HCT116 (cell line): ENCODE measurements around the gene SLC34A2. TPM values are rescaled to one million over a fixed set of nuclear protein-coding genes. Genes with fewer than 3 reads are reported as not detected.

Experiments
- ATAC-seq: fragments of 200-7000 bp; cut with Tn5 transposase; 2 replicates; pipeline ENCODE4 v1.9.1; 2020; ENCODE audit warnings: mild to moderate bottlenecking, moderate library complexity
- BruUV-seq: library from RNA; stranded (reverse); fragments of 400-500 nt; replicated peaks from 2 replicates; lab custom pipeline; 2021; lab: Mats Ljungman, UMichigan
- CTCF ChIA-PET: fragments of 300-600 bp; sonication (Branson Sonifier 250); formaldehyde crosslinking; loops from one replicate; lab custom pipeline; 2021; ENCODE audit warnings: antibody characterized with exemption; lab: Charles Lee
- POLR2A ChIA-PET: fragments of 300-600, 350-600 bp; sonication (Branson Sonifier 250); formaldehyde crosslinking; loops from one replicate; lab custom pipeline; 2021; ENCODE audit warnings: antibody characterized with exemption; lab: Charles Lee
- RAD21 ChIA-PET, 2 experiments: fragments of 300-600 bp; sonication (Branson Sonifier 250); formaldehyde crosslinking; loops; one replicate each; lab custom pipeline; 2023; ENCODE audit warnings: low total read pairs in 2 of 2; ENCODE audit not compliant: uncharacterized antibody in 2 of 2, unreplicated experiment in 2 of 2, low non-redundant PET in 1 of 2; lab: Charles Lee
- DNase-seq: peaks from one replicate; pipeline ENCODE4 v3.0.0-alpha.2; 2010; ENCODE audit warnings: low read depth, low spot score
- H2AFZ ChIP-seq: fragments of 200-600 bp; shearing (Covaris generic), sonication (generic); 2 replicates; pipeline ENCODE4 v1.6.1; 2017; ENCODE audit warnings: low read depth, mixed run types, mixed read lengths, antibody characterized with exemption, low read length; ENCODE audit not compliant: poor library complexity, severe bottlenecking
- H3K27ac ChIP-seq: 2 replicates; pipeline ENCODE4 v1.5.1; 2012; ENCODE audit warnings: low read depth, low read length
- H3K27me3 ChIP-seq: fragments of 200-600 bp; sonication (generic); 2 replicates; pipeline ENCODE4 v1.6.1; 2016; ENCODE audit warnings: mixed run types, low read length, mixed read lengths; ENCODE audit not compliant: insufficient read depth
- H3K36me3 ChIP-seq, 2 experiments: fragments of 200-500 bp in 1 of 2; fragments of 200-600 bp in 1 of 2; sonication (Bioruptor generic) in 1 of 2; sonication (generic) in 1 of 2; 2 replicates each; pipeline versions ENCODE4 v1.5.1 to v1.6.1; 2014 to 2016; ENCODE audit warnings: low read length in 2 of 2, inconsistent platforms in 1 of 2, mixed read lengths in 1 of 2, mixed run types in 1 of 2; ENCODE audit not compliant: insufficient read depth in 2 of 2, control insufficient read depth in 1 of 2
- H3K4me1 ChIP-seq, 2 experiments: fragments of 200-600 bp in 1 of 2; sonication (generic) in 1 of 2; 2 replicates each; pipeline versions ENCODE4 v1.5.1 to v1.6.1; 2012 to 2017; ENCODE audit warnings: low read length in 2 of 2, inconsistent platforms in 1 of 2, mild to moderate bottlenecking in 1 of 2, mixed read lengths in 1 of 2, mixed run types in 1 of 2, moderate library complexity in 1 of 2; ENCODE audit not compliant: insufficient read depth in 2 of 2, control insufficient read depth in 1 of 2
- H3K4me2 ChIP-seq: fragments of 200-600 bp; sonication (generic); 2 replicates; pipeline ENCODE4 v1.6.1; 2017; ENCODE audit warnings: mixed run types, low read length, mixed read lengths
- H3K4me3 ChIP-seq, 2 experiments: fragments of 200-600 bp in 1 of 2; sonication (generic) in 1 of 2; replicated peaks in 1 of 2; 2 replicates each; pipeline ENCODE4 v1.5.1; 2011 to 2016; ENCODE audit warnings: low read length in 2 of 2, control low read depth in 1 of 2, low read depth in 1 of 2, mild to moderate bottlenecking in 1 of 2, mixed read lengths in 1 of 2, mixed run types in 1 of 2
- H3K79me2 ChIP-seq: fragments of 200-600 bp; sonication (generic); 2 replicates; pipeline ENCODE4 v1.6.1; 2017; ENCODE audit warnings: mild to moderate bottlenecking, mixed run types, low read length, moderate library complexity, mixed read lengths; ENCODE audit not compliant: insufficient read depth
- H3K9ac ChIP-seq: fragments of 200-600 bp; sonication (generic); 2 replicates; pipeline ENCODE4 v1.6.1; 2016; ENCODE audit warnings: low read length, mixed read lengths
- H3K9me2 ChIP-seq: fragments of 200-600 bp; sonication (generic), shearing (Covaris generic); 2 replicates; pipeline ENCODE4 v1.6.1; 2017; ENCODE audit warnings: mixed run types, mild to moderate bottlenecking, moderate library complexity; ENCODE audit not compliant: insufficient read depth
- H3K9me3 ChIP-seq, 2 experiments: fragments of 200-500 bp in 1 of 2; fragments of 200-600 bp in 1 of 2; sonication (Bioruptor generic) in 1 of 2; sonication (generic) in 1 of 2; 2 replicates each; pipeline ENCODE4 v1.6.1; 2014 to 2017; ENCODE audit warnings: low read length in 2 of 2, mixed read lengths in 2 of 2, inconsistent platforms in 1 of 2, low read depth in 1 of 2, mild to moderate bottlenecking in 1 of 2, mixed run types in 1 of 2, moderate library complexity in 1 of 2; ENCODE audit not compliant: control insufficient read depth in 1 of 2, insufficient read depth in 1 of 2
- H4K20me1 ChIP-seq: fragments of 200-600 bp; sonication (generic), shearing (Covaris generic); 2 replicates; pipeline ENCODE4 v1.6.1; 2017; ENCODE audit warnings: mixed run types, mild to moderate bottlenecking, moderate library complexity; ENCODE audit not compliant: insufficient read depth
- CBX3 ChIP-seq: IDR thresholded peaks from 2 replicates; pipeline ENCODE4 v1.6.1; 2012; ENCODE audit warnings: low read depth
- CEBPB ChIP-seq: IDR thresholded peaks from 2 replicates; pipeline ENCODE4 v1.6.1; 2012; ENCODE audit warnings: low read depth
- EGR1 ChIP-seq: IDR thresholded peaks from 2 replicates; pipeline ENCODE4 v1.6.1; 2012; ENCODE audit warnings: low read depth
- ELF1 ChIP-seq: IDR thresholded peaks from 2 replicates; pipeline ENCODE4 v1.6.1; 2012; ENCODE audit warnings: low read depth, borderline replicate concordance
- EZH2 ChIP-seq: fragments of 200-600 bp; sonication (generic); IDR thresholded peaks from 2 replicates; pipeline ENCODE4 v1.6.1; 2017; ENCODE audit warnings: antibody characterized with exemption, mixed run types
- JUND ChIP-seq: IDR thresholded peaks from 2 replicates; pipeline ENCODE4 v1.6.1; 2012
- POLR2A ChIP-seq: IDR thresholded peaks from 2 replicates; pipeline ENCODE4 v1.7.0; 2011; ENCODE audit warnings: borderline replicate concordance; ENCODE audit not compliant: insufficient read depth, insufficient read length; ENCODE audit errors: extremely low read depth
- POLR2AphosphoS5 ChIP-seq: IDR thresholded peaks from 2 replicates; pipeline ENCODE4 v1.6.1; 2011; ENCODE audit warnings: mild to moderate bottlenecking, low read depth, low read length, moderate library complexity
- RAD21 ChIP-seq: IDR thresholded peaks from 2 replicates; pipeline ENCODE4 v1.6.1; 2012; ENCODE audit warnings: low read depth, mild to moderate bottlenecking
- SIN3A ChIP-seq: IDR thresholded peaks from 2 replicates; pipeline ENCODE4 v1.6.1; 2012; ENCODE audit warnings: low read depth
- SP1 ChIP-seq: IDR thresholded peaks from 2 replicates; pipeline ENCODE4 v1.6.1; 2012; ENCODE audit warnings: low read depth
- SRF ChIP-seq: IDR thresholded peaks from 2 replicates; pipeline ENCODE4 v1.6.1; 2012; ENCODE audit warnings: low read depth
- TCF7L2 ChIP-seq: IDR thresholded peaks from 2 replicates; pipeline ENCODE4 v1.7.0; 2011; ENCODE audit warnings: borderline replicate concordance, inconsistent platforms; ENCODE audit not compliant: insufficient read depth, insufficient read length; ENCODE audit errors: extremely low read depth
- YY1 ChIP-seq: IDR thresholded peaks from 2 replicates; pipeline ENCODE4 v1.6.1; 2011; ENCODE audit warnings: low read length, low read depth, moderate library complexity, mild to moderate bottlenecking; ENCODE audit not compliant: insufficient replicate concordance; ENCODE audit errors: extremely low read depth
- intact Hi-C: fragments of 100-400 bp; cut with micrococcal nuclease; formaldehyde crosslinking; loops from 2 replicates; pipeline ENCODE4 v1.10.0; 2022
- total RNA-seq: library from RNA; stranded (reverse); gene quantifications from one replicate; pipeline ENCODE4 v1.2.1, GENCODE V29; 2021; ENCODE audit not compliant: unreplicated experiment
- TF ChIP-seq, protein P1 (sequence below): IDR thresholded peaks from 2 replicates; pipeline ENCODE4 v1.6.1; 2012
- TF ChIP-seq, protein P2 (sequence below): IDR thresholded peaks from 2 replicates; pipeline ENCODE4 v1.6.1; 2012
- TF ChIP-seq, protein P3 (sequence below): IDR thresholded peaks from 2 replicates; pipeline ENCODE4 v1.6.1; 2012; ENCODE audit warnings: low read depth
- TF ChIP-seq, protein P4 (sequence below), 3 experiments: fragments of 200-600 bp in 1 of 3; sonication (generic) in 1 of 3; IDR thresholded peaks in 2 of 3; conservative IDR thresholded peaks in 1 of 3; 2 replicates each; pipeline ENCODE4 v1.5.1; 2012 to 2017; ENCODE audit warnings: low read depth in 2 of 3, low read length in 2 of 3, antibody characterized with exemption in 1 of 3, borderline replicate concordance in 1 of 3, control low read depth in 1 of 3, mild to moderate bottlenecking in 1 of 3, mixed read lengths in 1 of 3, mixed run types in 1 of 3, moderate library complexity in 1 of 3; ENCODE audit not compliant: insufficient read depth in 1 of 3

The SLC34A2 gene
- total RNA-seq, 1 experiment from 2014 or later, result 2.2 TPM

DNA sequence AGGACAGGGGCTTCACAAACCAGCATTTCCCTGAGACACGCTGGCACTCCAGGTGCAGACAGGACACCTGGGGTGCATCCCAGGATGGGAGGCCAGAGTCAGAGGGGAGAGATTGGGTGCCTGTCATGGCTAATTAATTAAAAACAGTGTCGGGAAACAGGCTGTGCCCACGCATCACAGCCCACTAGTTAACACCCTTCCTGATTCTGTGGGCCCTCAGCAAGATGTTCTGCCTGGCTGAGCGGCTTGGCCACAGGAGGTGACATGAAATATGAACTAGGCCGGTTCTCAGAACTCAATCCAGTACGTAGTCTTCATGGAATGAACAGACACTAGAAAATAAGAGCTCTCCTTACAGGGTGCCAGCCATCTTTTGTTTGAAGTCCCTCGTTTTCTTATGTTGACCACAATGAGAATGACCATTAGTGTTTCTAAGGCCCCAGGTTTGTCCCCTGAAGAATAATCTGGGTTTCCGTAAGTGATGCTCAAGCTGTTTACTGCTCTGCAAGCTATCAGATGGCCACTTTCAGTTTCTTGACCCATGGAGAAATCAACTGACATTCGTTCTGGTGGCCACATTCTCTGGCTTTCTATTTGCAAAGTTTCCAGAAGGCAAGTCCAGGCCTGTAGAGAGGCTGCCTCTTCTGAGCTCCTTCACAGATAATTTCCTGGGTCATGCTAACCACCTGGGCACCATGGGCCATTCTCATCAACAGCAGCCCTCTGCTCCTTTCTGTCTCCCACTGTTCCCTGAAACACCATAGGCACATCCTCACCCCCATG lies 72.3 kb downstream of the SLC34A2 start:
- RAD21 ChIA-PET, result no interaction called here
- Histone ChIP-seq H3K9ac (no peak overlapping the region), H3K9me2 (no peaks in the 10 kb centered on the region), H3K27me3 (no peaks in the 10 kb centered on the region), H3K4me3 (no peak overlapping the region), H3K9me3 (no peaks in the 10 kb centered on the region), H3K4me1 (no peaks in the 10 kb centered on the region), H3K36me3 (no peaks in the 10 kb centered on the region), H3K4me2 (no peak overlapping the region), H2AFZ (no peak overlapping the region), H3K27ac (no peak overlapping the region), H3K79me2 (no peaks in the 10 kb centered on the region), H4K20me1 (no peaks in the 10 kb centered on the region)
- ATAC-seq (no peak), DNase-seq (no peak)
- POLR2A ChIA-PET, result no interaction called here
- BruUV-seq, result no TSS peak
- intact Hi-C loops, result no loop called here
- TF ChIP-seq ELF1 (no peak), SP1 (no peak), YY1 (no peak), POLR2A (no peak), CEBPB (no peak), JUND (no peak), CBX3 (no peak), SRF (no peak), POLR2AphosphoS5 (no peak), TCF7L2 (no peak), EGR1 (no peak), EZH2 (no peak), RAD21 (no peak), SIN3A (no peak)
- TF ChIP-seq, protein P1, sequence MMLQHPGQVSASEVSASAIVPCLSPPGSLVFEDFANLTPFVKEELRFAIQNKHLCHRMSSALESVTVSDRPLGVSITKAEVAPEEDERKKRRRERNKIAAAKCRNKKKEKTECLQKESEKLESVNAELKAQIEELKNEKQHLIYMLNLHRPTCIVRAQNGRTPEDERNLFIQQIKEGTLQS, result no peak
- TF ChIP-seq, protein P2, sequence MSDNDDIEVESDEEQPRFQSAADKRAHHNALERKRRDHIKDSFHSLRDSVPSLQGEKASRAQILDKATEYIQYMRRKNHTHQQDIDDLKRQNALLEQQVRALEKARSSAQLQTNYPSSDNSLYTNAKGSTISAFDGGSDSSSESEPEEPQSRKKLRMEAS, result no peak
- TF ChIP-seq, protein P3, sequence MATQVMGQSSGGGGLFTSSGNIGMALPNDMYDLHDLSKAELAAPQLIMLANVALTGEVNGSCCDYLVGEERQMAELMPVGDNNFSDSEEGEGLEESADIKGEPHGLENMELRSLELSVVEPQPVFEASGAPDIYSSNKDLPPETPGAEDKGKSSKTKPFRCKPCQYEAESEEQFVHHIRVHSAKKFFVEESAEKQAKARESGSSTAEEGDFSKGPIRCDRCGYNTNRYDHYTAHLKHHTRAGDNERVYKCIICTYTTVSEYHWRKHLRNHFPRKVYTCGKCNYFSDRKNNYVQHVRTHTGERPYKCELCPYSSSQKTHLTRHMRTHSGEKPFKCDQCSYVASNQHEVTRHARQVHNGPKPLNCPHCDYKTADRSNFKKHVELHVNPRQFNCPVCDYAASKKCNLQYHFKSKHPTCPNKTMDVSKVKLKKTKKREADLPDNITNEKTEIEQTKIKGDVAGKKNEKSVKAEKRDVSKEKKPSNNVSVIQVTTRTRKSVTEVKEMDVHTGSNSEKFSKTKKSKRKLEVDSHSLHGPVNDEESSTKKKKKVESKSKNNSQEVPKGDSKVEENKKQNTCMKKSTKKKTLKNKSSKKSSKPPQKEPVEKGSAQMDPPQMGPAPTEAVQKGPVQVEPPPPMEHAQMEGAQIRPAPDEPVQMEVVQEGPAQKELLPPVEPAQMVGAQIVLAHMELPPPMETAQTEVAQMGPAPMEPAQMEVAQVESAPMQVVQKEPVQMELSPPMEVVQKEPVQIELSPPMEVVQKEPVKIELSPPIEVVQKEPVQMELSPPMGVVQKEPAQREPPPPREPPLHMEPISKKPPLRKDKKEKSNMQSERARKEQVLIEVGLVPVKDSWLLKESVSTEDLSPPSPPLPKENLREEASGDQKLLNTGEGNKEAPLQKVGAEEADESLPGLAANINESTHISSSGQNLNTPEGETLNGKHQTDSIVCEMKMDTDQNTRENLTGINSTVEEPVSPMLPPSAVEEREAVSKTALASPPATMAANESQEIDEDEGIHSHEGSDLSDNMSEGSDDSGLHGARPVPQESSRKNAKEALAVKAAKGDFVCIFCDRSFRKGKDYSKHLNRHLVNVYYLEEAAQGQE, result no peak
- TF ChIP-seq, protein P4, sequence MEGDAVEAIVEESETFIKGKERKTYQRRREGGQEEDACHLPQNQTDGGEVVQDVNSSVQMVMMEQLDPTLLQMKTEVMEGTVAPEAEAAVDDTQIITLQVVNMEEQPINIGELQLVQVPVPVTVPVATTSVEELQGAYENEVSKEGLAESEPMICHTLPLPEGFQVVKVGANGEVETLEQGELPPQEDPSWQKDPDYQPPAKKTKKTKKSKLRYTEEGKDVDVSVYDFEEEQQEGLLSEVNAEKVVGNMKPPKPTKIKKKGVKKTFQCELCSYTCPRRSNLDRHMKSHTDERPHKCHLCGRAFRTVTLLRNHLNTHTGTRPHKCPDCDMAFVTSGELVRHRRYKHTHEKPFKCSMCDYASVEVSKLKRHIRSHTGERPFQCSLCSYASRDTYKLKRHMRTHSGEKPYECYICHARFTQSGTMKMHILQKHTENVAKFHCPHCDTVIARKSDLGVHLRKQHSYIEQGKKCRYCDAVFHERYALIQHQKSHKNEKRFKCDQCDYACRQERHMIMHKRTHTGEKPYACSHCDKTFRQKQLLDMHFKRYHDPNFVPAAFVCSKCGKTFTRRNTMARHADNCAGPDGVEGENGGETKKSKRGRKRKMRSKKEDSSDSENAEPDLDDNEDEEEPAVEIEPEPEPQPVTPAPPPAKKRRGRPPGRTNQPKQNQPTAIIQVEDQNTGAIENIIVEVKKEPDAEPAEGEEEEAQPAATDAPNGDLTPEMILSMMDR (IDR thresholded peaks at IDR 0.05 in 2 of 3, conservative IDR thresholded peaks at IDR 0.05 in 1 of 3; ENCODE audit: borderline replicate concordance in 1 of 3, insufficient read depth in 1 of 3, low read depth in 2 of 3, low read length in 2 of 3), result no peak
- CTCF ChIA-PET, result no interaction called here
